Measurements from ENCODE around the gene HAUS5.

DNA sequence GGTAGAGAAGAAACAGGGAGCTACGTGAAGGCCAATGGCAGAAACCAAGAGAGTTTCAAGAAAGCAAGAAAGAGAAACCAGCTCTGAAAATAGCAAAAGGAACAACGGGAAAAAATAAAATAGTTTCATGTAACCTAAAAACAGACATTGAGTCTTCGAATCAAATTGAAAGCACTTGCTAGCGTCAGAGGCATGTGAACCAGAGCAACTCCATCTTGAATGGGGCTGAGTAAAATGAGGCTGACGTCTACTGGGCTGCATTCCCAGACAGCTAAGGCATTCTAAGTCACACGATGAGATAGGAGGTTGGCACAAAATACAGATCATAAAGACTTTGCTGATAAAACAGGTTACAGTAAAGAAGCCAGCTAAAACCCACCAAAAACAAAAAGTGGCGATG is 33.8 kb upstream of the HAUS5 start:
- no peak for TF ChIP-seq CTCF (conservative IDR thresholded peaks at IDR 0.05; ENCODE audit: low read length)
- TF ChIP-seq EZH2phosphoT487 (IDR thresholded peaks at IDR 0.05; ENCODE audit: borderline replicate concordance, low read depth, low read length): no peak
